GM23248 (cell line): ENCODE measurements around the gene GULP1.

ENCODE experiments used
- EZH2 ChIP-seq: fragments of 200-600 bp; sonication (generic); IDR thresholded peaks from 2 replicates; pipeline ENCODE4 v1.6.1; 2018; ENCODE audit warnings: antibody characterized with exemption, mild to moderate bottlenecking; ENCODE audit not compliant: insufficient read depth, poor library complexity, severe bottlenecking
- EZH2phosphoT487 ChIP-seq: fragments of 200-600 bp; sonication (generic); IDR thresholded peaks from 2 replicates; pipeline ENCODE4 v1.6.1; 2018; ENCODE audit warnings: antibody characterized with exemption, moderate library complexity, mild to moderate bottlenecking, low read depth; ENCODE audit not compliant: insufficient read depth

GRCh38 chr2:188582211-188582610, 290.5 kb downstream of the GULP1 start:
- TF ChIP-seq EZH2phosphoT487: no peak
- TF ChIP-seq EZH2: no peak
